ENCODE results near the gene HIPK4. TPM values are rescaled to one million over a fixed set of nuclear protein-coding genes. Genes with fewer than 3 reads are reported as not detected.

HIPK4 gene
- total and polyA plus RNA-seq, 2 of the 4 experiments (the other 2 are of a cell fraction), result 0.12 to 0.18 TPM

- H3K79me1 ChIP-seq (ENCODE audit: low read depth in 1 of 2, low read length in 2 of 2), result peaks cover 6 to 24% of the 10 kb centered on the region in 2 experiments; a peak in 2 of 4 replicates
- DNase-seq (no peak), ATAC-seq (ENCODE audit: low read depth) (no peak)
- H4K20me1 ChIP-seq (ENCODE audit: insufficient read depth, low read length), result peaks cover 8% of the 10 kb centered on the region; the same call in 1 of the 2 replicates
- BruUV-seq (replicated peaks), result no TSS peak
- no peak overlapping the region; the same call in 1 of the 2 replicates for H4K5ac ChIP-seq (ENCODE audit: low read depth, low read length)
- H3K4ac ChIP-seq (ENCODE audit: low read depth, low read length), result peak overlapping the region; percentile 98; the same call in 1 of the 2 replicates
- H2BK20ac ChIP-seq (ENCODE audit: low read depth, low read length), result no peak overlapping the region
- peaks cover 12% of the 10 kb centered on the region for H3K36me3 ChIP-seq (ENCODE audit: control insufficient read depth, insufficient read depth, low read length)
- dilution Hi-C loops (cut with HindIII; ENCODE audit: low sequenced_read_pairs, unreplicated experiment) (no loop called here), in situ Hi-C loops (cut with MboI; ENCODE audit: low sequenced_read_pairs) (no loop called here), intact Hi-C loops (cut with micrococcal nuclease) (loop anchor here (1.0 to 10.0 kb wide), 5 partner anchors 44 to 227 kb away; partner anchors contain the start of genes C19orf47 and PLD3)
- peaks cover 9% of the 10 kb centered on the region for H3K9me1 ChIP-seq (ENCODE audit: insufficient read depth, low read length)
- H3K27me3 ChIP-seq (ENCODE audit: control insufficient read depth, insufficient read depth, low read length), result no peaks in the 10 kb centered on the region
- 0 out of 3 replicates have a peak overlapping the region, but pooled peaks have one; percentile 95 for H2BK15ac ChIP-seq (ENCODE audit: low read depth, low read length)
- peaks cover 9% of the 10 kb centered on the region for H3K4me1 ChIP-seq (ENCODE audit: control insufficient read depth, insufficient read depth, low read length)
- peak overlapping the region; percentile 89 for H2AK9ac ChIP-seq (replicated peaks; ENCODE audit: low read depth, low read length, poor library complexity)
- H2AK5ac ChIP-seq (ENCODE audit: low read depth, low read length), result peak overlapping the region; percentile 27
- H3K9me3 ChIP-seq (ENCODE audit: control insufficient read depth, insufficient read depth, low read length), result no peaks in the 10 kb centered on the region
- POLR2A ChIA-PET (ENCODE audit: unreplicated experiment), result interaction anchor here (0.5 to 0.8 kb wide), 3 partner anchors 12 to 194 kb away, joined by 3 read pairs; no protein-coding TSS in a partner anchor
- no peak for TF ChIP-seq CHD1 (IDR thresholded peaks at IDR 0.05; ENCODE audit: low read depth, low read length)
- TF ChIP-seq RAD21 (IDR thresholded peaks at IDR 0.05; ENCODE audit: low read length), result no peak
- no peak for TF ChIP-seq MXI1 (IDR thresholded peaks at IDR 0.05; ENCODE audit: borderline replicate concordance, low read depth, low read length)
- TF ChIP-seq BHLHE40 (IDR thresholded peaks at IDR 0.05; ENCODE audit: low read depth, low read length), result no peak
- no peak for TF ChIP-seq RCOR1 (IDR thresholded peaks at IDR 0.05; ENCODE audit: insufficient replicate concordance, low read length)
- no peak for TF ChIP-seq CTCF (conservative IDR thresholded peaks at IDR 0.05; ENCODE audit: low read depth, low read length)
- no peak for TF ChIP-seq POLR2A (IDR thresholded peaks at IDR 0.05; ENCODE audit: low read depth, low read length)
- TF ChIP-seq MAZ (IDR thresholded peaks at IDR 0.05; ENCODE audit: borderline replicate concordance, low read depth, low read length), result no peak
- WGBS, 2 experiments (ENCODE audit: extremely low coverage in 2 of 2, insufficient read length in 1 of 2), result 60% methylated on average over 4 of the region's 14 CpGs; no CpG with 5 or more reads in 1 of the 2 experiments
- no peak overlapping the region for H4K91ac ChIP-seq (ENCODE audit: insufficient read depth, low read depth, low read length)
- peak overlapping the region; percentile 52 for H3K4me3 ChIP-seq (ENCODE audit: insufficient read depth, low read depth, low read length)
- peak overlapping the region; percentile 67 for H3K4me2 ChIP-seq (ENCODE audit: low read depth, low read length)
- H3K18ac ChIP-seq (ENCODE audit: low read depth, low read length), result no peak overlapping the region
- H2BK120ac ChIP-seq (ENCODE audit: low read depth, low read length), result peak overlapping the region; percentile 98
- 0 out of 2 replicates have a peak overlapping the region, but pooled peaks have one; percentile 85 for H3K9ac ChIP-seq (ENCODE audit: low read depth, low read length)
- no peak overlapping the region for H3K23ac ChIP-seq (ENCODE audit: low read depth, low read length)
- CTCF ChIA-PET, result interaction anchor here (0.6 to 1.8 kb wide), 6 partner anchors 8 to 160 kb away, joined by 3 to 8 read pairs (median 4); no protein-coding TSS in a partner anchor
- peak overlapping the region; percentile 89 to 99; a peak in 3 of 4 replicates for H4K8ac ChIP-seq (ENCODE audit: low read depth in 2 of 2, low read length in 2 of 2)
- peak overlapping the region; percentile 97 for H3K27ac ChIP-seq (ENCODE audit: insufficient read depth, low read length)
- peak overlapping the region; percentile 100 for H2AFZ ChIP-seq (replicated peaks; ENCODE audit: low read length, poor library complexity)
- no peak overlapping the region; the same call in 1 of the 2 replicates for H3K14ac ChIP-seq (replicated peaks; ENCODE audit: low read depth, low read length)
- no peak overlapping the region for H3K56ac ChIP-seq (ENCODE audit: extremely low read depth, insufficient read depth, low read length)
- peak overlapping the region; percentile 98 for H2BK5ac ChIP-seq (ENCODE audit: low read depth, low read length, poor library complexity, severe bottlenecking)
Measured at GRCh38 chr19:40420451-40420765, 30.4 kb upstream of the HIPK4 start.

Data from IMR-90 (cell line).